ENCODE results near the gene SERPINE2. TPM values are rescaled to one million over a fixed set of nuclear protein-coding genes. Genes with fewer than 3 reads are reported as not detected.

The SERPINE2 gene
- total RNA-seq, 2 donors from 2014 or later, result 37.8 to 46.0 TPM

DNA sequence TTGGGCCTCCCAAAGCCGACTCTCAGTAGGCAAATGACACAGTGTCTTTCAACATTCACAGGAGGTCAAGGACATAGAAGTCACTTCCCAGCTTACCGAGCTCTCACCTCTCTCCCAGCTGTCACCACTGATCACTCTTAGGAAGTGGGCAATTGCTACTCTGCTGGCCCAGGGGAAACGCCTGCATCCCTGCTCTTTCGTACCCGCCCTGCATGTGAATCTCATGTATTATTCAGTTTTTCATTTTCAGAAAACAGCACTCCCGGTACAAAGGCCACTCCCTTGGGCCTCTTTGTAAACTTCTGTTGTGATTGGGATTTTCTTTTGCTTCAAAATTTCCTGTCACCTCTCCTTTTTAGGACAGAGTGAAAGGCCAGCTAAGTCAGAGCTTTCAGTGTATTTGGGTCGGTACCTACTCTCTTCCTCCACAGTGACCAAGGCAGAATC is 66.4 kb downstream of the SERPINE2 start:
- DNase-seq (ENCODE audit: low spot score in 2 of 2) (no peak), ATAC-seq (no peak)
- H3K27ac Mint-ChIP-seq, result no peak overlapping the region
- no peaks in the 10 kb centered on the region for H3K36me3 Mint-ChIP-seq
- H3K9me3 Mint-ChIP-seq, result no peaks in the 10 kb centered on the region

GRCh38 chr2:223971731-223972130 is 67.4 kb downstream of the SERPINE2 start:
- Mint-ChIP-seq H3K36me3 (peaks cover 0 to 6% of the 10 kb centered on the region in 2 donors), H3K9me3 (no peaks in the 10 kb centered on the region), H3K27ac (no peak overlapping the region)
- no peak for DNase-seq (ENCODE audit: low spot score in 2 of 2)
- no peak for ATAC-seq

DNA sequence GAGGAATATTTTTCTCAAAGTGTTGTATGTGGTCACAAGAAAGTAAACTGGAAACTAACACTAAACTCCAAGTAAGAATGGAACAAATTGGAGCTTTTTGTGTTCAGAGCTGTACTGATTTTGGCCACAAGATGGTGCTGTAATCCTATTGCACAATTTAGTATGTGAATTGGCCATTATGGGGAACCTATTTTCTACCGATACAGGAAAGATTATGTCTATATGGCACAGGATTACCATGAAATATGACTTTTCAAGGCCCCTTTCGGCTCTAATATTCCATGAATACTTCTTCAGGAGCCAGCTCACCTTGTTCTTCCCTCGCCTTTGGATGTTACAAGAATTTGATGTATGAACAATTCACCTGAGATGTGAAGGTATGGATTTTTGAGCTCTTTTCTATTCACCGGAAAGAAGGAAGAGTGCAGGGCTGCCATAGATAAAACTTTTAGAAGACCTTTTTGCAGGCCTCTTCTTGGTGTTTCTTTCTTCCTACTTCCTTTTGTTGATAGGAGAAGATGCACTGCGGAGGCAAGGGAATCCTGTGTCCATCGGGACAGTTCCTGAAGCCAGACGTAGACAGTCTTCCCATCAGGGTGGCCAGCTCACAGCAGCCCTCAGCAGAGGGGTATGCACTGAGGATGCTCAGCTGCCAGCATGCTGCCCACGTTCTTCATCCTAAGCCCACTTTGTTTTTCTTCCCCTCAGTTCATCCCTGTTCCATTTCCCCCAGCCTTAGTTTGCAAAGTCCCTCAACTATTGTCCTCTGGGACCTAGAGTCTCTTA is 68.5 kb downstream of the SERPINE2 start:
- ATAC-seq, result peak; percentile 60 to 69
- H3K9me3 Mint-ChIP-seq, result no peaks in the 10 kb centered on the region

GRCh38 chr2:223969856-223970255 is 69.2 kb downstream of the SERPINE2 start:
- ATAC-seq, result peak; percentile 59 to 68

More for the DNA sequence above, 68.5 kb downstream of the SERPINE2 start:
- Mint-ChIP-seq H3K36me3 (peaks cover 0 to 10% of the 10 kb centered on the region in 2 donors), H3K27ac (no peak overlapping the region)
- peak in 1 of 2 donors; percentile 75 for DNase-seq (ENCODE audit: low spot score in 2 of 2)

DNA sequence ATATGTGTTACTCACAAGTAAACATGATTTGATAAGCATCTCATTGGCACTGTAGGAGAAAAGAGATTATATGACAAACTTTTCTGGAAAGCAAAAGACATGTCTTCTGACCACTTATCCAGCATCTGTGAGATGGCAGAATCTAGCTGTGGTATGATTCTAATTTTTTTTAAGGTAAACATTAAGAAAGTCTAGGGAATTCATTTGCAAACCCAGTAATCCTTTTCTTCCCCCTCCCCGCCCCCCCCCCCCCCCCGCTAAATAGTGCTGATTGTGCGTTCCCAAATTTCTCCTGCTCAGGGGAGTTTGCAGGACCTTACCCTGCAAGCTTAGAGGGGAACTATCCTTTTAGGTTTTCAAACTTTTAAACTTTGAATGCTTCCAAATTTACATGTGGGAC is 69.8 kb downstream of the SERPINE2 start:
- ATAC-seq (no peak), DNase-seq (ENCODE audit: low spot score in 2 of 2) (no peak)
- no peak overlapping the region for H3K27ac Mint-ChIP-seq
- peaks cover 0 to 10% of the 10 kb centered on the region in 2 donors for H3K36me3 Mint-ChIP-seq
- no peaks in the 10 kb centered on the region for H3K9me3 Mint-ChIP-seq

More at GRCh38 chr2:223969856-223970255, 69.2 kb downstream of the SERPINE2 start:
- no peaks in the 10 kb centered on the region for H3K9me3 Mint-ChIP-seq
- peaks cover 0 to 10% of the 10 kb centered on the region in 2 donors for H3K36me3 Mint-ChIP-seq
- H3K27ac Mint-ChIP-seq, result no peak overlapping the region
- no peak for DNase-seq (ENCODE audit: low spot score in 2 of 2)

GRCh38 chr2:223967981-223968380 is 71.1 kb downstream of the SERPINE2 start:
- no peak for DNase-seq (ENCODE audit: low spot score in 2 of 2)
- Mint-ChIP-seq H3K27ac (no peak overlapping the region), H3K36me3 (peaks cover 0 to 16% of the 10 kb centered on the region in 2 donors), H3K9me3 (no peaks in the 10 kb centered on the region)
- ATAC-seq, result no peak

DNA sequence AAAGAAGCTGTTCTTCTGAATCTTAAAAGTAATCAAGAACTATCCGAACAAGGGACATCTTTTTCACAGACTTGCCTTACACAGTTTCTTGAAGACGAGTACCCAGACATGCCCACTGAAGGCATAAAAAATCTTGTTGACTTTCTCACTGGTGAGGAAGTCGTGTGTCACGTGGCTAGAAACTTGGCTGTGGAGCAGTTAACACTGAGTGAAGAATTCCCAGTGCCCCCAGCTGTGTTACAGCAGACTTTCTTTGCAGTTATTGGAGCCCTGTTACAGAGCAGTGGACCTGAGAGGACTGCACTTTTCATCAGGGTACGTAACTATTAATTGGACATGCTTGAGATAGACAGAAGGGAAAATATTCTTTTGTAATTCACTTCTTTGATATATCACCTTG is 79.4 kb downstream of the SERPINE2 start:
- Mint-ChIP-seq H3K27ac (peak overlapping the region in 1 of 2 donors; percentile 65), H3K9me3 (no peaks in the 10 kb centered on the region), H3K36me3 (peaks cover 23 to 36% of the 10 kb centered on the region in 2 donors)
- no peak for DNase-seq (ENCODE audit: low spot score in 2 of 2)
- no peak for ATAC-seq

- H3K9me3 Mint-ChIP-seq, result no peaks in the 10 kb centered on the region
- DNase-seq (ENCODE audit: low spot score in 2 of 2), result peak; percentile 95 to 99
- H3K36me3 Mint-ChIP-seq, result peaks cover 23 to 31% of the 10 kb centered on the region in 2 donors
- ATAC-seq, result peak; percentile 95 to 98
- peak within 1 kb of the TSS; percentile 70 to 99 for H3K27ac Mint-ChIP-seq
Measured at GRCh38 chr2:223957092-223957851, 81.8 kb downstream of the SERPINE2 start, which contains the start of gene MRPL44. TSS of gene MRPL44 (plus strand) at chr2:223957463. CDS start at chr2:223957473, 10 bp downstream.

DNA sequence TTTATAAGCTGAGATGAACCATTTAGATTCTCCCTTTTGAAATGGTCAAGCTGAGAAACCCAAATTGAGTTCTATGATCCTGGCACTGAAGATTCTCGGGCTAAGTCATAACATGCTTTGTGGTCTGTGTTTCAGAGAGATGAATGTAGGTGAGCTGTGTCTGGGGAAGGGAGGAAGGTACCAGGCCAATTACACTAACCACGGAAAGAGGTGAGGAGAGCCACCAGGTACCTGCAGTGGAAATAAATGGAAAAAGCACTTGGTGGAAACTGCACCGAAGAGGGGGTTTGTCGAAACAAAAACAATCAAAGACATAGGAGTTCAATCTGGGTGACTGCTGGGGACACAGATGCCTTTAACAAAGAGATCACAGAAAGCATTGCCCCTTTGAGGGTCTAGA is 82.8 kb downstream of the SERPINE2 start:
- H3K27ac Mint-ChIP-seq, result peak overlapping the region; percentile 70 to 99
- ATAC-seq, result peak; percentile 63 to 73

GRCh38 chr2:223954401-223954800 is 84.7 kb downstream of the SERPINE2 start:
- Mint-ChIP-seq H3K36me3 (peaks cover 8 to 9% of the 10 kb centered on the region in 2 donors), H3K9me3 (no peaks in the 10 kb centered on the region), H3K27ac (peak overlapping the region in 1 of 2 donors; percentile 22)
- ATAC-seq (no peak), DNase-seq (ENCODE audit: low spot score in 2 of 2) (no peak)

More for the DNA sequence above, 82.8 kb downstream of the SERPINE2 start:
- peak in 1 of 2 donors; percentile 44 for DNase-seq (ENCODE audit: low spot score in 2 of 2)
- Mint-ChIP-seq H3K36me3 (peaks cover 20 to 26% of the 10 kb centered on the region in 2 donors), H3K9me3 (no peaks in the 10 kb centered on the region)

DNA sequence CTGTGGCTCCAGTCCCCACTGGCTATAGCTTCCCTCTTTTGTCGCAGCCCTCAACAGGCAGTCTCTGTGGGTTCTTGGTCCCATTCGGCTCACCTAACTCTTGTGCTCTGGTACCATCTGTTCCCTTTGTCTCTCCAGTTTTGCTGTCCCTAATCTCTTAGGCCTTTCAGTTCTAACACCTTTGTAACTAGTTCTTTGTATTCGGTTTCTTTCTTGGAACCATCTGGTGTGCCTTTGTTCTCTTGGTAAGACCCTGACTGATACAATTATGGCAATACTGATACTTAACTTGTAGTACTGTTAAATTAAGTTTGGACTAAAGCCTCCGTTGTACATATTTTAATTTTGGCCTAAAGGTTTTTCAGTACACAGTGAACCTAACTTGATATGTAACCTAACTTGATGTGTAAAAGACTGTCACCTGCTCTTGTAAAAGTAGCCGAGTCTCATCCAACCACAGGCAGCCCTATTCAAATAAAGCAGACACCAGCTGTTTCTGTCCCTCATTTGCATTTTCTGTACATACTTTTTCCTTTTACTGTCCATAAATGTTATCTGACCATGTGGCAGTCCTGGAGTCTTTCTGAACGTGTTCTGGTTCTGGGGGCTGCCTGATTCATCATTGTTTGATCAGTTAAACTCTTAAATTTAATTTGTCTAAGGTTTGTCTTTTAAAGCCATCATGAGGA is 86.7 kb downstream of the SERPINE2 start:
- Mint-ChIP-seq H3K36me3 (peaks cover 2 to 6% of the 10 kb centered on the region in 2 donors), H3K9me3 (no peaks in the 10 kb centered on the region), H3K27ac (peak overlapping the region; percentile 12 to 31)
- no peak for DNase-seq (ENCODE audit: low spot score in 2 of 2)
- no peak for ATAC-seq

GRCh38 chr2:223950448-223951347 is 88.4 kb downstream of the SERPINE2 start:
- peak; percentile 32 to 45 for ATAC-seq

GRCh38 chr2:223949241-223949840 is 89.7 kb downstream of the SERPINE2 start:
- ATAC-seq, result no peak
- Mint-ChIP-seq H3K9me3 (no peaks in the 10 kb centered on the region), H3K36me3 (peaks cover 0 to 8% of the 10 kb centered on the region in 2 donors), H3K27ac (peak overlapping the region; percentile 61 to 89)
- no peak for DNase-seq (ENCODE audit: low spot score in 2 of 2)

More at GRCh38 chr2:223950448-223951347, 88.4 kb downstream of the SERPINE2 start:
- no peak for DNase-seq (ENCODE audit: low spot score in 2 of 2)
- peak overlapping the region; percentile 61 to 89 for H3K27ac Mint-ChIP-seq
- H3K36me3 Mint-ChIP-seq, result peaks cover 0 to 5% of the 10 kb centered on the region in 2 donors
- no peaks in the 10 kb centered on the region for H3K9me3 Mint-ChIP-seq

GRCh38 chr2:223947711-223948205 is 91.3 kb downstream of the SERPINE2 start:
- DNase-seq (ENCODE audit: low spot score in 2 of 2), result no peak
- H3K9me3 Mint-ChIP-seq, result no peaks in the 10 kb centered on the region
- no peak for ATAC-seq
- peak overlapping the region; percentile 61 to 89 for H3K27ac Mint-ChIP-seq
- H3K36me3 Mint-ChIP-seq, result peaks cover 6 to 20% of the 10 kb centered on the region in 2 donors

DNA sequence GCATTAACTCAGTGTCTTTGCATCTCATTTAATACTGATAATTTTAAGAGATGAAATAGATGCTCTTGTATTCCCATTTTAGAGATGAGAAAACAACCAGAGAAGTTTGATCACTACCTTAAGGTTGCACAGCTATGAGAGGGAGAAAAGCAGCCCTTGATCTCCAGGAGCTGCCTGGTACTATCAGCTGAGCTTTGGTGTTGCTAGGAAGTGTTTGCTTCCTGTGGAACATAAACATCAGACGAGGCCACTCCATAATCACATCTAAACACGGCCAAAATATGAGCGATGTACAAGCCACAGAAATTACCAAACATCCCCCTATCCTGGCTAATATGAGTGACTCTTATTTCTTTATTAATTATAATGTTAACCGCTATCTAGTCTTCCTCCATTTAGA is 93.3 kb downstream of the SERPINE2 start:
- H3K27ac Mint-ChIP-seq, result peak overlapping the region; percentile 32 to 93
- peaks cover 12 to 27% of the 10 kb centered on the region in 2 donors for H3K36me3 Mint-ChIP-seq
- DNase-seq (ENCODE audit: low spot score in 2 of 2) (no peak), ATAC-seq (no peak)
- peaks cover 4 to 5% of the 10 kb centered on the region in 2 donors for H3K9me3 Mint-ChIP-seq

Data from activated naive CD4-positive, alpha-beta T cell treated with anti-CD3 and anti-CD28 coated beads, Interleukin-2, amount 50 U/mL, for 72 hours (primary cell).